Activated CD4-positive, alpha-beta T cell treated with anti-CD3 and anti-CD28 coated beads, Interleukin-10, Interleukin-2, amounts not matched to agents 100 ng/mL and 50 ng/mL, durations not matched to agents 16 hours and 8 hours (primary cell): ENCODE data around the gene MID1IP1.
A peak's percentile ranks its signal among the peaks of the same experiment; 100 is the strongest.

ENCODE experiments used
- DNase-seq: peaks from one replicate; pipeline ENCODE4 v3.0.0-alpha.2; 2020

The MID1IP1 gene, protein sequence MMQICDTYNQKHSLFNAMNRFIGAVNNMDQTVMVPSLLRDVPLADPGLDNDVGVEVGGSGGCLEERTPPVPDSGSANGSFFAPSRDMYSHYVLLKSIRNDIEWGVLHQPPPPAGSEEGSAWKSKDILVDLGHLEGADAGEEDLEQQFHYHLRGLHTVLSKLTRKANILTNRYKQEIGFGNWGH

GRCh38 chrX:38800981-38801845, at the start of gene MID1IP1:
MID1IP1 (plus strand) TSS chrX:38801459; CDS start chrX:38804947, 3,488 bp downstream.
- DNase-seq: peak; percentile 87

- DNase-seq: peak; percentile 44
Observed at GRCh38 chrX:38754102-38754790, 47.0 kb upstream of the MID1IP1 start.

- DNase-seq: no peak
Observed at GRCh38 chrX:38754818-38755718, 46.2 kb upstream of the MID1IP1 start.

DNA sequence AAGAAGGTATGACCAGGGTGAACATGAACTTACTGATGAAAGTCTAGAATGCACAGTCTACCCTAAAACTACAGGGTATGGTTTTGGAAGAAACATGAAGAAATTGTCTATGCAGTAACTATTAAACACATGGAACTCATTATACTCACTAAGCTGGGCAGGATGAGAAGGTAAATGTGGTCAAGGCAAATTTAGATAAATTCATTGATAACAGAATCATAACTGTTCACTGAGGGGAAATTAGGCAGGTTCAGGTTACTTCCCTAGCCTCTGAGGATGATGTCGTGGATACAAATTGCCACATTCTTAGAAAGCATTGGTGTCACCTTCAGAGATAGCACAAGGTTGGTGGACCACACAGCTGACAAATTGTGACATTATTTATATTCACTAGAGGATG, 40.4 kb upstream of the MID1IP1 start:
- DNase-seq: no peak

GRCh38 chrX:38768079-38768478, 33.2 kb upstream of the MID1IP1 start:
- DNase-seq: no peak

- no peak for DNase-seq
Observed at GRCh38 chrX:38770152-38770551, 31.1 kb upstream of the MID1IP1 start.

GRCh38 chrX:38774249-38774648, 27.0 kb upstream of the MID1IP1 start:
- DNase-seq: peak; percentile 19

GRCh38 chrX:38796946-38797345, 4.3 kb upstream of the MID1IP1 start:
- DNase-seq: no peak

- DNase-seq: no peak
Observed at GRCh38 chrX:38798956-38799355, 2.3 kb upstream of the MID1IP1 start.

- DNase-seq: no peak
Observed at GRCh38 chrX:38799995-38800580, 1.2 kb upstream of the MID1IP1 start.

DNA sequence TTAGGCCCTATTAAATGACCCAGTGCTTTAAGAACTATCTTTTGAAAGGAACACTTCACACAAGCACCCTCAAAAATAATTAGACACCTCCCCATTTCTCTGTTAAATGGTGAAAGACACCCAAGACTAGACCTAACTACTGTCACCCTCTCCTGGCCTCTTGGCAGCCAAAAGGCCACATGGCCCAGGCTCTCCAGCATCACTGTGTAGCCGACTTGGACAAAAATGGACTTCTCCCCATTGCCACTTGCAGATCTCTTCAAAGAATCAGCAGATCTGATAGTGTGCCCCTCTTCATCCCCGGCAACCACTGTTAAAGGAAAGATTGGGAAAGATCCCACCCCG, 2.0 kb downstream of the MID1IP1 start:
- DNase-seq: peak; percentile 25

DNA sequence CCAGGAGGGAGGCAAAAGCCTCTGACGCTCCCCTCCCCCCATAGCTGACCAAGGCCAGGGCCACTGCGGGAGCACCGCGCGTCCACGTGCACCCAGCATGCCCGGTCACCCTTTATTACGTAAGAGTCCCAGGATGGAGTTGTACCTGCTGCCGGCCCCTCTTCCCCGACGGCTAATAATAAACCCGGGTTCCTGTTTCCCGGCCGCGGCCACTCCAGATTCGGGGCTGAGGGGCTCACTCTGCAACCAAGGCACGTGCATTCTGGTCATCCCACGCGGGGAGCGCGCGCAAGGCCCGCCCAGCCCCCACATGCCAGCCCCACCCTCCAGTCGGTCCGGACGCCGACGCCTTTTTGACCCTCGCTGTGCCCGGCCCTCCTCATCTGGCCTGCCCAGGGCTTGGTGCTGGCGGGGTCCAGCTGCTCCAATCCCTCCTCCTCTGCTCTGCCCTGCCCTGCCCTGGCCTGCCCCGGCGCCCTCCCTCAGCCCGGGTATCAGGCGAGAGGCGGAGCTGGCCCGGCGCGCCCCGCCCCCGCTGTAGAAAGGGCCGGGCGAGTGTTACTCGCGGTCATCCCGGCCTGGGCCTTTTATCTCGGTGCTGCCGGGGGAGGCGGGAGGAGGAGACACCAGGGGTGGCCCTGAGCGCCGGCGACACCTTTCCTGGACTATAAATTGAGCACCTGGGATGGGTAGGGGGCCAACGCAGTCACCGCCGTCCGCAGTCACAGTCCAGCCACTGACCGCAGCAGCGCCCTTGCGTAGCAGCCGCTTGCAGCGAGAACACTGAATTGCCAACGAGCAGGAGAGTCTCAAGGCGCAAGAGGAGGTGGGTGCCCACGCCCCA, 2.6 kb downstream of the MID1IP1 start:
- peak; percentile 90 for DNase-seq

DNA sequence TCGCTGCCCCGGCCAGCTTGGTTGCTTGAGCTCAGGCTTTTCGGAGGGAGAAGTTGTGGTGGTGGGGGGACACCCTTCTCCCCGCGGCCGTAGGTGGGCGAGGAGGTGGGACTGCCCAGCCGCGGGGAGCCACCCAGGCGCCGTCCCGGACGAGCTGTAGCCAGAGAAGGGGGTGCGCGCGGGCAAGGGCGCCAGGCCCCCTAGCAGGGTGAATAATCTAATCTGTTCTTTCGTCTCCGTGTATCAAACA, 3.1 kb downstream of the MID1IP1 start:
- no peak for DNase-seq

- DNase-seq: peak; percentile 50
Observed at GRCh38 chrX:38804682-38805431, 3.6 kb downstream of the MID1IP1 start.

- DNase-seq: peak; percentile 75
Observed at GRCh38 chrX:38805432-38806389, 4.5 kb downstream of the MID1IP1 start.

GRCh38 chrX:38806875-38807621, 5.8 kb downstream of the MID1IP1 start:
- DNase-seq: no peak

DNA sequence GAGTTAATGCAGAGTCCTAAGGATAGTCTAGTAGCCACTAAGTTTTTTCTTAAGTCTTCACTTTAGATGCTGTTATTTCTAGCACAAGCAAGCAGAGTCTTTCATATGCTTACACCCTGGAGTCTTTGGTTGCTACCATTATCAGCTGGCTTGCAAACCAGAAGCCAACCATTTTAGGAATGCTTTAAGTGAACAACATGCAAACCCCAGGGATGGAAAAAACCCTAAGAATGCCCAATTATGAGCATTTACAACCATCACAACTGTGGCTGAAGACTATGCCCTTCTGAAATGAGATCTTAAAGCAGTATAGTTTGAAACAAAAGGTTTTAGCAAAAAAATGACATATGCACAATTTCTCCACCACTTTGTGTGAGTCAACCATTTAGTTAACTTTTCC, 6.6 kb downstream of the MID1IP1 start:
- no peak for DNase-seq

DNA sequence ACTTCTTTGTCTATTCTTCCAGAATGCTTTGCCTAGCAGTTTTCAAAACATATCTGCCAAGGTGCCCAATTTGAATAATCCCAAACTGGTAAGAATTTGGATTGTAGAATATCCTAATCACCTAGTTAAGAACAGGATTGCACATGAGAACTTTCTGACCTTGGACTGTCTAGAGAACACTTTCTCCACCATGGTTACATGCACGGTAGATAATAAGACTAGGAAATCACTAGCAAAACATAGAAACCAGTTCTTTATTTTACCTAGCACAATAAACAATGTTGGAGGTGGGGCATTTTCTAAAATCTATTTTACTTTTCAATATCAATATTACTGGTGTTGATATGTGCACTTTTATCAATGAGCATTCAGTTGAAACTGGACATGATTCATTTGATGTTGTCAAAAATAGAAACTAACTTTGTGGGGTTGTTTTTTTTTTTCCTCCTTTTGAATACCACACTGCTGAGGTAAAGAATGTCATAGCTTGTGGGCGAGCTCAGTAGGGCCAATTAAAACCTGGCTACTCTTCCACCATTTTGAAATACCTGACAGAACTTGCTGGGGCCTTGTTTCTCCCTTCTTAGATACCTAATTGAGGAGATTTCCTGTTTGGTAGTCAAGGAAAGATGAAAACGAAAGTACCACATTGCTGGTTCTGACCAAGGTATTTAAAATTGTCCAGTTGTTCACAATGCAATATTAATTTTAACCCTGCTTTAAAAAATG, 10.4 kb downstream of the MID1IP1 start:
- peak; percentile 34 for DNase-seq
